Measurements from ENCODE around the gene FAM9C.
"Not testable (repeated sequence)": the region's sequence is repeated elsewhere in the genome, so short reads cannot be mapped to it uniquely, and the experiment has no call there.

Gene FAM9C

DNA sequence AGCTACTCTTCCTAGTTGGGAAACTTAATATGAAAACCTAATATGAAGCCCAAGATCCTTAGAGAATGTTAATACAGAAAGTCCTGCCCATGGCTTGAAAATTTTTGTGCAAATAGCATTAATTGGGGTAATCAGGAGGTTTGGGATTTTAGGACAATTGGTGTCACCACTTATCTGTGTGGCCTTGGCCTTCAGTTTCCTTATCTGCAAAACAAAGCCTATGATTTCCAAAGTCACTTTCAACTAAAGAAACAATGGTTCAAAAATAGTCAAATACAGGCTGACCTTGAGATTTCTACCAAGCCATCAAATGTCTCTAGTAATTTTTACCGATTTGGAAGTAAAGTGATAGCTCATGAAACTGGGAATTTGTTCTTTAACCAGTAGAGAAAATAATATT lies 40.2 kb upstream of the FAM9C start:
- H3K36me3 ChIP-seq, result no peaks in the 10 kb centered on the region
- no peaks in the 10 kb centered on the region for H3K27me3 ChIP-seq (ENCODE audit: insufficient read depth, low read depth, severe bottlenecking)
- TF ChIP-seq CTCF (IDR thresholded peaks at IDR 0.05; ENCODE audit: low read depth, low read length), result no peak
- DNase-seq, result no peak
- no peak overlapping the region for H3K27ac ChIP-seq
- no peak overlapping the region for H3K4me3 ChIP-seq (ENCODE audit: low read depth, low read length)
- H3K9me3 ChIP-seq (ENCODE audit: severe bottlenecking), result no peaks in the 10 kb centered on the region

DNA sequence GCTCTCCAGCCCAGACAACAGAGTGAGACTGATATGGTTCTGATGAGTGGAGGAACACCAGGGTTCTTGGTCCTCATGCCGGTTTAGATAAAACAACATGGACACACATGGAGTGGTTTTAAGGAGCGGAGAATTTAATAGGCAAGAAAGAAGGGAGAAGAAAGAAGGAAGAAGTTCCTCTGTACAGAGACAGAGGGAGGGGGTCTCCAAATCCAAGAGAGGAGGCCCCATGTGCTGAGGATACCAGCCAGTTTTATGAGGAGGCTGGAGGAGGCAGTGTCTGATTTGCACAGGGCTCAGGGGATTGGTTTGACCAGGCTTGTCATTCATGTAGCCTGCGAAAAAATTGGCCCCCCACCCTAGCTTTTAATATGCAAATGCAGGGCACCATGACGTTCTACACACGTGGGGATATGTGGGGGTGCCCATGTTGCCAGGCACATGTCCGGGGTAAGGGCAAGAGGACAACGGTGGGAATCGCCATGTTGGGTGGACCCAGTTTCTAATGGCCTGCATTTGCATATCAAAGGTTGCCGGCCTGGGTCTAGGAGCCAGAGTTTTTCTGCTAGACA lies 39.4 kb upstream of the FAM9C start:
- H3K27ac ChIP-seq; H3K4me3 ChIP-seq (ENCODE audit: low read depth, low read length); H3K36me3 ChIP-seq; DNase-seq; H3K27me3 ChIP-seq (ENCODE audit: insufficient read depth, low read depth, severe bottlenecking); H3K9me3 ChIP-seq (ENCODE audit: severe bottlenecking): not testable (repeated sequence)

DNA sequence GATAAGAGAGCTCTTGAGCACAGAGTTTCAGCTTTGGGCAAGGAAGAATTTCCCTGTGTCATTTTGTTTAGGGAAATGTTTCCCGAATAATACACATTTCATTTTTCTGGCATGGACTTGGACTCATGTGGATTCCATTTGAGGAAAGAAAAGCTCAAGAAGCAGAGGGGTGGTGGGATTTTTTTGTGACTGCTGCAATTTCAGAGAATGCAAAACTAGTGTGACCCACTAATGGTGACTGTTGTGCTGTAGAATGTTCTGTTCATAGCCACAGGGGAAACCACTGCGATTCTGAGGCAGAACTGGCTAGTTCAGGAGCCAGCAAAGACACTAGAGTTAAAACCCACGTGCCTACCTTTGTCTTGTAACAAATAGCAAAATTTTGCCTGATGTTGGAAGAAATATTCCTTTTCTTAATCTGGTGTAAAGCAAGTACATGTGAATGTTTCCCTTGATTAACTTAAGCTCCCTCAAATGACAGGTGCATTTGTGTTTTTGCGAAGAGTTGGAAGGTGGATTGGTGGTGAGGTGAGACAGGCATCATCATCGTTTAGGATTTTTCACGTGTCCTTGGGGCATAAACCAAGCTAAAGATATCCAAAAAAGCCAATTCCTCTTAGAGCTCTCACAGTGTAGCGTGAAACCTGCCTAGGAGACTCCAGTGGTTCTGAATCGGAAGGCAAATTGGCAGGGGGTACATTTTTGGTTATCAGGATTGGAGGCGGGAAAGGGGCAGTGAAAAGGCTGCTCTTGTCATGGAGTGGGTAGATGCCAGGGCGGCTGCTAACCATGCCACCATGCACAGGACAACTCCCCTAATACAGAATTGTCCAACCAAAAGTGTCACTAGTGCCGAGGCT lies 38.0 kb upstream of the FAM9C start:
- no peak overlapping the region for H3K27ac ChIP-seq

GRCh38 chrX:13081395-13082205 lies 37.2 kb upstream of the FAM9C start:
- no peaks in the 10 kb centered on the region for H3K36me3 ChIP-seq
- H3K27me3 ChIP-seq (ENCODE audit: insufficient read depth, low read depth, severe bottlenecking), result no peaks in the 10 kb centered on the region
- no peaks in the 10 kb centered on the region for H3K9me3 ChIP-seq (ENCODE audit: severe bottlenecking)
- no peak for TF ChIP-seq CTCF (IDR thresholded peaks at IDR 0.05; ENCODE audit: low read depth, low read length)
- H3K4me3 ChIP-seq (ENCODE audit: low read depth, low read length), result no peak overlapping the region
- no peak for DNase-seq
- H3K27ac ChIP-seq, result no peak overlapping the region

More for the DNA sequence above, 38.0 kb upstream of the FAM9C start:
- no peak overlapping the region for H3K4me3 ChIP-seq (ENCODE audit: low read depth, low read length)
- no peak for DNase-seq
- no peaks in the 10 kb centered on the region for H3K9me3 ChIP-seq (ENCODE audit: severe bottlenecking)
- H3K27me3 ChIP-seq (ENCODE audit: insufficient read depth, low read depth, severe bottlenecking), result no peaks in the 10 kb centered on the region
- no peak for TF ChIP-seq CTCF (IDR thresholded peaks at IDR 0.05; ENCODE audit: low read depth, low read length)
- no peaks in the 10 kb centered on the region for H3K36me3 ChIP-seq

DNA sequence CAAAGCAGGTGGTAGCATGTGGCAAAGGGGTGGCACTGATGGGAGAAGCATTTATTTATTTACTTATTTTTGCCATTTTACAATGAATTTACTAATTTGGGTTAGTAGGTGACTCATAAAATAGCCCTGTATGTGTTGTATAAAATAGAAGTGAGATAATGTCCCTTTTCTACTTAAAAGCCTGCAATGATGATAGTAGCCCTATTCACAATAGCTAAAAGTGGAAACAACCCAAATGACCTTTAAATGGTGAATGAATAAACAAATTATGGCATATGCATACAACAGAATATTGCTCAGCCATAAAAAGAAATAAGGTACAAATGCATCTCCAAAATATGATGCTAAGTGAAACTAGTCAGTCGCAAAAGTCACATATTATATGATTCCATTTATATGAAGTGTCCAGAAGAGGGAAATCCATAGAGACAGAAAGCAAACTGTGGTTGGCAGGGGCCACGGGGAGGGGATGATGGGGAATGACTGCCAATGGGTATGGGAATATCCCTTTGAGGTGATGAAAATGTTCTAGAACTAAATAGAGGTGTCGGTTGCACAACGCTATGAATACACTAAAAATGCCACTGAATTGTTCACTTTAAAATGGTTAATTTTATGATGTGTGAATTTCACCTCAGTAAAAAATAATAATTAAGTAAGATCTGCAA lies 35.8 kb upstream of the FAM9C start:
- Histone ChIP-seq H3K36me3 (no peaks in the 10 kb centered on the region), H3K27me3 (ENCODE audit: insufficient read depth, low read depth, severe bottlenecking) (no peaks in the 10 kb centered on the region), H3K9me3 (ENCODE audit: severe bottlenecking) (no peaks in the 10 kb centered on the region), H3K4me3 (ENCODE audit: low read depth, low read length) (no peak overlapping the region), H3K27ac (no peak overlapping the region)
- DNase-seq, result no peak
- TF ChIP-seq CTCF (IDR thresholded peaks at IDR 0.05; ENCODE audit: low read depth, low read length), result no peak
